ENCODE results near the gene ITPRID1. TPM values are rescaled to one million over a fixed set of nuclear protein-coding genes. Genes with fewer than 3 reads are reported as not detected.

Gene ITPRID1
- total and polyA plus RNA-seq, 7 donors: not detected

GRCh38 chr7:31478721-31479120 is 35.2 kb upstream of the ITPRID1 start:
- TF ChIP-seq CTCF (IDR thresholded peaks at IDR 0.05): no peak
- DNase-seq: no peak
- Histone ChIP-seq H3K27ac (no peak overlapping the region), H3K4me1 (no peaks in the 10 kb centered on the region), H3K9me3 (no peaks in the 10 kb centered on the region), H3K27me3 (ENCODE audit: insufficient read depth in 3 of 3, low read length in 2 of 3) (no peaks in the 10 kb centered on the region), H3K36me3 (ENCODE audit: insufficient read depth in 1 of 2, low read depth in 1 of 2) (no peaks in the 10 kb centered on the region), H3K4me3 (no peak overlapping the region)
- ATAC-seq: no peak
- WGBS, 3 donors: 11 to 21% (median 16%) methylated on average over 6 of the region's 6 CpGs
- intact Hi-C loops (cut with DNase I): no loop called here

DNA sequence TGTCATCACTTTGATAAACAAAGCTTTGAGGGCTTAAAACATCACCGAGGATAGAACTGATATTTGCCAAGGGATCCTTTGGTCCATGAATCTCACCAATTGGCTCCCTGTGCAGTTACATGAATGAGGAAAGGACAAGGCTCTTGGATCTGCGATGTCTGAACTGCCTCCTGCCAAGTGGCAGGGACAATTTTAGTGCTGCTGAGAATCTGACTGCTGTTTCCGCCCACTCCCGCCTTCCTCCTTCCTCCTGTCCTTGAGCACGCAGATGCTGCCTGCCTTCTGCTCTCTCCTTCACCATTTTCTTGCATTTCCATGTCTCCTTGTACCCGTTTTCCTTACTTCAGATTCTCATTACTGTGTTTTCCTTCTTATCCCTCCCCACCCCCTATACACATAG is 26.8 kb upstream of the ITPRID1 start:
- WGBS, 3 donors: 50 to 63% (median 63%) methylated on average over 6 of the region's 6 CpGs
- Histone ChIP-seq H3K27ac (no peak overlapping the region), H3K4me1 (no peaks in the 10 kb centered on the region), H3K27me3 (ENCODE audit: insufficient read depth in 3 of 3, low read length in 2 of 3) (no peaks in the 10 kb centered on the region), H3K4me3 (no peak overlapping the region), H3K9me3 (no peaks in the 10 kb centered on the region), H3K36me3 (ENCODE audit: insufficient read depth in 1 of 2, low read depth in 1 of 2) (no peaks in the 10 kb centered on the region)
- TF ChIP-seq CTCF (IDR thresholded peaks at IDR 0.05): no peak
- intact Hi-C loops (cut with DNase I): no loop called here
- ATAC-seq (no peak), DNase-seq (no peak)

- ATAC-seq (no peak), DNase-seq (no peak)
- H3K36me3 ChIP-seq (ENCODE audit: insufficient read depth in 1 of 2, low read depth in 1 of 2): no peaks in the 10 kb centered on the region
- no peak for TF ChIP-seq CTCF (IDR thresholded peaks at IDR 0.05)
- no peaks in the 10 kb centered on the region for H3K27me3 ChIP-seq (ENCODE audit: insufficient read depth in 3 of 3, low read length in 2 of 3)
- H3K4me3 ChIP-seq: no peak overlapping the region
- H3K4me1 ChIP-seq: no peaks in the 10 kb centered on the region
- intact Hi-C loops (cut with DNase I): no loop called here
- H3K9me3 ChIP-seq: no peaks in the 10 kb centered on the region
- 88 to 100% (median 93%) methylated on average over 1 of the region's 1 CpG for whole genome bisulfite sequencing, 3 donors
- H3K27ac ChIP-seq: no peak overlapping the region
These were observed 26.4 kb upstream of the ITPRID1 start for GRCh38 chr7:31487476-31487875.

GRCh38 chr7:31488562-31489203 is 25.2 kb upstream of the ITPRID1 start:
- WGBS, 3 donors: 38 to 48% (median 39%) methylated on average over 15 of the region's 15 CpGs
- Histone ChIP-seq H3K27me3 (ENCODE audit: insufficient read depth in 3 of 3, low read length in 2 of 3) (no peaks in the 10 kb centered on the region), H3K27ac (no peak overlapping the region), H3K9me3 (no peaks in the 10 kb centered on the region), H3K36me3 (ENCODE audit: insufficient read depth in 1 of 2, low read depth in 1 of 2) (no peaks in the 10 kb centered on the region), H3K4me3 (no peak overlapping the region), H3K4me1 (no peaks in the 10 kb centered on the region)
- DNase-seq: peak in 1 of 2 donors; percentile 24
- TF ChIP-seq CTCF (IDR thresholded peaks at IDR 0.05): peak; percentile 34
- intact Hi-C loops (cut with DNase I): no loop called here
- ATAC-seq: no peak

DNA sequence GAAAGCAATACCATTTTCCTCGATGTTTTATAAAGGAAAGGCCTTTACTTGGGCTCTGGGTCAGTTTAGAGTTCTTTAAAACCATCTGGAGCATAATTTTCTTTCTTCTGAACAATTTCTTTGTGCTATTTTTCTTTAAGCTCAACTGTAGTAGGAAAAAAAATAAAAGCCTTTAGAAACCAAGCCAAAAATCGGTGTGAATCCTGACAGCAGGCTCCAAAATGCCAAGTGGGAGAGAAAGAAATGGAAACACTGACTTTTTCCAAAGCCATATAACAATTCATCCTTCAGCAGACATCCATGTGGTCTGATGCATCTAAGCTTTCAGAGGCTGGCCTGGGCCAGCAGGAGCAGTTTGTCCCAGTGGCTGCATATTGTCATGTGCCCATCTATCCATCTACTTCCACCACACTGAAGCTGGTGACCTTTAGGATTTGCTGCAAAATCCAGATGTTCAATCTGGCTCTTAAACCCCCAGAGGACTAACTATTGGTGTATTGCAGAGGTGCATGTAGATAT is 23.0 kb upstream of the ITPRID1 start:
- Histone ChIP-seq H3K27me3 (ENCODE audit: insufficient read depth in 3 of 3, low read length in 2 of 3) (no peaks in the 10 kb centered on the region), H3K4me1 (no peaks in the 10 kb centered on the region), H3K4me3 (no peak overlapping the region), H3K36me3 (ENCODE audit: insufficient read depth in 1 of 2, low read depth in 1 of 2) (no peaks in the 10 kb centered on the region), H3K9me3 (no peaks in the 10 kb centered on the region), H3K27ac (no peak overlapping the region)
- ATAC-seq: no peak
- TF ChIP-seq CTCF (IDR thresholded peaks at IDR 0.05): no peak
- DNase-seq: no peak
- intact Hi-C loops (cut with DNase I): no loop called here
- 39 to 46% (median 43%) methylated on average over 2 of the region's 2 CpGs for WGBS, 3 donors
